Measurements from ENCODE around the gene PRKAG2.

DNA sequence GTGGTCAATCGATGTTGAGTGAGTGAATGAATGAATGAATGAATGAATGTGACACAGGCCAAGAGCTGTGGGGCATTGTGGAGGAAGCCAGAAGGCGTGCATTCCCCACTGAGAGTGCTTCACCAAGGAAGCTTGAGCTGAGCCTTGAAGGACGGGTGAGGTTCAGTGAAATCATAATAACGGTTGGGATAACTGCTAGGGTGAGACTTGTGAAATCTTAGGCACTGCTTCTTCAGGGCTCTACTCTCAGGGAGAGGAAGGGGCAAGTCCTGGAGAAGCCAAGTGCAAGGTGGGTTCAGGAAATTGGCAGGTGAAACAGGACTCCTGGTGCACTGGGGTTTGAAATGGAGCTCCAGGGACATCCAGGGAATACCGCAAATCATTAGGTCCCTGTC, 23.7 kb upstream of the PRKAG2 start:
- TF ChIP-seq, protein P1, sequence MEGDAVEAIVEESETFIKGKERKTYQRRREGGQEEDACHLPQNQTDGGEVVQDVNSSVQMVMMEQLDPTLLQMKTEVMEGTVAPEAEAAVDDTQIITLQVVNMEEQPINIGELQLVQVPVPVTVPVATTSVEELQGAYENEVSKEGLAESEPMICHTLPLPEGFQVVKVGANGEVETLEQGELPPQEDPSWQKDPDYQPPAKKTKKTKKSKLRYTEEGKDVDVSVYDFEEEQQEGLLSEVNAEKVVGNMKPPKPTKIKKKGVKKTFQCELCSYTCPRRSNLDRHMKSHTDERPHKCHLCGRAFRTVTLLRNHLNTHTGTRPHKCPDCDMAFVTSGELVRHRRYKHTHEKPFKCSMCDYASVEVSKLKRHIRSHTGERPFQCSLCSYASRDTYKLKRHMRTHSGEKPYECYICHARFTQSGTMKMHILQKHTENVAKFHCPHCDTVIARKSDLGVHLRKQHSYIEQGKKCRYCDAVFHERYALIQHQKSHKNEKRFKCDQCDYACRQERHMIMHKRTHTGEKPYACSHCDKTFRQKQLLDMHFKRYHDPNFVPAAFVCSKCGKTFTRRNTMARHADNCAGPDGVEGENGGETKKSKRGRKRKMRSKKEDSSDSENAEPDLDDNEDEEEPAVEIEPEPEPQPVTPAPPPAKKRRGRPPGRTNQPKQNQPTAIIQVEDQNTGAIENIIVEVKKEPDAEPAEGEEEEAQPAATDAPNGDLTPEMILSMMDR (IDR thresholded peaks at IDR 0.05; ENCODE audit: insufficient read depth, low read length, poor library complexity, severe bottlenecking): no peak
- TF ChIP-seq EZH2phosphoT487 (conservative IDR thresholded peaks at IDR 0.05; ENCODE audit: low read length): no peak
